Kidney glomerular epithelial cell (primary cell): ENCODE data around the gene RHOG.

ENCODE experiments used
- DNase-seq: peaks from one replicate; lab custom pipeline; 2025; lab: John Stamatoyannopoulos, UW

Gene RHOG

DNA sequence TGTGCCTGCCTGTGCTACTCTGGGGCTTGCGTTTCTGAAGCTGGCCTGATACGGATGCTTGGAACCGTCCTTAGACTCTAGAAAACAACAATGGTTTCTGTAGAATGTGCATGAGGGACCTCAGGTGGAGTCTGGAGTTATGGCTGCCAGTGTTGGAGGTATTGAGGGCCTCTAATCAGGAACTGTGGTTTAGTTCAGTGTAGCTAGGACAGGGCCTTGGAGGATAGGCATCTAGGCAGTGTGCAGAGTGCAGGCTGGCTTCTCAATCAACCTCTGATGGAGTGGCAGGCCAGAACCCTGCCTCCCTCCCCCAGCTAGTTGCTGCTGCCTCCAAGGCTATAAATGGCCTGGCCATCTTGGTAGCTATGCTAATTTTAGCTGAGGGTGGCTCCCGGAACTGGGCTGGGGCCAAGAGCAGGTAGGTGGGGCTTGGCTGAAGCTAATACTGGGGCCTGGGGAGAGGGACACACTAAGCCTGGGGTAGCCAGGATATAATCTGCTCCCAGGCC is 18.7 kb upstream of the RHOG start:
- no peak for DNase-seq

DNA sequence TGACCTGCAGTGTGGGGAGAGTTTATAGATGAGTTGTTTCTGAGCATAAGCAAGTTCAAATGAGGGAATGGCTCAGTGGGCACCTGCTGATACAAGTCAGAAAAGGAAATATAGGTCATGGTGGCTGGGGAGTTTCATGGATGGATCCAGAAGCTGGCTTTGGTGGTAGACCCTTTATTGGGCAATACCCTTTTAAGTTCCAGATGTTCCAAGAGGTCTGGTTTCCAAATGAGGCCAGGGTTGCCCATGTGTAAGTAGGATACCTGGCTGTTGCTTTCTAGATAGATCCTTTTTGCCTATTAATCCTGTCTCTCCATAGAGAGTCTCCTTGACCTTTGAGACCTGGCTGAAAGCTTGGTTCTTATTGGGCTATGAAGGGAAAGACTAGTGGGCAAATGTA is 16.9 kb upstream of the RHOG start:
- no peak for DNase-seq

DNA sequence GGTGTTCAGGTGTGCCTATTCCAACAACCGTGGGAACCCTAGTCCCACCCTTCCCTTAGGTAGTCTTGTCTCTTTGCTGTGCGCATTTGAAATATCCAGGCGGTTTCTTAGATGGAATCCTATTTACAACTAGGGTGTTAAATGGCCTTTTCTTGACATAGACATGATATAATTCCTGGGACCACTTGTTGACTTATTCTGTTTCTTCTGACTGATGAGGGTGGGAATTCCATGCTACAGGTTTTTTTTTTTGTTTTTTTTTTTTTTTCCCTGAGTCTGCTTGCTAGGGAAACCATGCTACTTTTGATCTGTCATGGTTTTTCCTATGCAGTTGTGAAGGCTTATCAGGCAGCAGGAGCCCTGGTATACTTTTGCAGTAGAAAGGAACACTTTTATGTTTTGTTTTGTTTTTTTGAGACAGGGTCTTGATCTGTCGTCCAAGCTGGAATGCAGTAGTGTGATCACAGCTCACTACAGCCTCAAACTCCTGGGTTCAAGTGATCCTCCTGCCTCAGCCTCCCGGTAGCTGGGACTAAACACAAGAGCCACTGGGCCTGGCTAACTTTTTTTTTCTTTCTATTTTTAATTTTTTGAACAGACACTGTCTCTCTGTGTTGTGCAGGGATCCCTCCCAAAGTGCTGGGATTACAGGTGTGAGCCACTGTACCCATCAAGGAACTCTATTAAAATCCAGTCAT is 16.2 kb upstream of the RHOG start:
- no peak for DNase-seq

DNA sequence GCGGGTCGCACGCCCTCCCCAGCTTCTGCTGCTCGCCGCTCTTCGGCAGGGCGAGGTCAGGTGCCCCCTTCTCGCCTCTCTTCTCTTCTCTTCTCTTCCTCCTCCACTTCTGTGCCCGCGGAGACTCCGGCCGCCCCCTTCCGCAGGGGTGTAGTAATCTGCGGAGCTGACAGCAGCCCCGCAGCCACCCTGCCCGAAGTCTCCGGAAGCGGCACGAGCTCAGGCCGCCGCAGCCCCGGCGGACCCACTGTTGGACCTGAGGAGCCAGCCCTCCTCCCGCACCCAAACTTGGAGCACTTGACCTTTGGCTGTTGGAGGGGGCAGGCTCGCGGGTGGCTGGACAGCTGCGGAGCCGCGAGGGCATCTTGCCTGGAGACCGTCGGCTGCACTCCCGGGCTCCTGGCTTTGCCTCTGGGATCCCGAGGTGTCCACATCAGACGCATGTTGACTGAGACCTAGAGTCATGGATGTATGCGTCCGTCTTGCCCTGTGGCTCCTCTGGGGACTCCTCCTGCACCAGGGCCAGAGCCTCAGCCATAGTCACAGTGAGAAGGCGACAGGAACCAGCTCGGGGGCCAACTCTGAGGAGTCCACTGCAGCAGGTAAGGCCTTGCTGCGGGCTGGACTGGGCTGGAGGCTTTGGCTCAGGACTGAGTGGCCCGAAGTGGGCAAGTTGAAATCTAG is 15.2 kb upstream of the RHOG start:
- no peak for DNase-seq

DNA sequence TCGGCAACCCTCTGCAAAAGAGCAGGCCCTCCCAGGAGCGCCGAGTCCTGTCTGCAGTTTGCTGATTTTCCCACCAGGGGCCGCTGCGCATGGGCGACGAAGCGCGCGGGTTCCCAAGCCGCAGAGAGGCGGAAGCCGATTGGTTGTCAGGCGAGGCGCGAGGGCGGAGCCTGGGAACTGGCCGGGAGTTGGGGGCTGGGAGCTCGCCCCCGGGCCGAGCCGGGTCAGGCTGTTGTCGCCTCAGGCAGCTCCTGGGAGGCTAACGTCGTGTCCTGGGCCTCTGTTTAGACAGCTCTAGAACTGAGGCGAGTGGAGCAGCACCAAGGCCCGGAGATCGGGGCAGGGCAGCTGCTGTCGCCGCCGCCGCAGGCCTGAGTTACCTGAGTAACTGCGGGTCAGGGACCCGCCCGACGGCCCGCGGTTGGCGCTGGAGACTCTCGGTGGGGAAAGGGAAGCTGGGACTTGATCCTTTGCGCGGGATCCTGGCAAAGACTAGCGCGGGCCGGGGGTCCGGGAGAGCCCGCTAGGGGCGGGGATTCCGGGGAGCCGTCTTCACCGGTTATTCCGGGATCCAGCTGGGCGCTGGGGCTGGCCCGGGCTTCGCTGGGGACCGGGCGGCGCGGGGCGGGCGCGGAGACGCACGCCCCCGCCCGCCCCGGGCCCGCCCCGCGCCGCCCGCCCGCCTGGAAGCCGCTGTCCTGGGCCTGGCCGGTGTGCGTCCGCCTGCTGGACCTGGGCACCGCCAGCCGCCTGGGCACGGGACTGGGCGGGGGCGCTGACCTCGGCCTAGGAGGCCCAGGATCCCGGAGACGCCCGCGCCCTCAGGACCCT is 14.4 kb upstream of the RHOG start, which contains the start of gene STIM1:
STIM1 (plus strand) TSS at position 688 of the 831 bp plus-strand sequence. CDS start 607 bp downstream, outside the sequence.
- peak; percentile 88 for DNase-seq

DNA sequence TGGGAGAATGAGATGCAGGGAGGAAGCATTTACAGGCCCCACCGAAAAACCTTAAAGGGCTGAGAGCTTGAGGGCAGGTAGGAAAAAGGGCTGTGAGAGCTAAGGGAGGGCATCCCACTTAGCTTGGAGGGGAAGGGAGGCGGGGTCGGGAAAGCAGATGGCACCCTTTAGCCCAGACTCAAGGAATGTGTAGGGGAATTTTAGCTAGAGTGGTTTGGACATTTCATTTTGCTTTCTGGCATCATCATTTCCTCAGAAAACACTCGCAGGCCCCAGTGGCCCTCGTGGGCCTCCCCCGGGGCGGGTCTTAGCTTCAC is 13.9 kb upstream of the RHOG start:
- DNase-seq = no peak

DNA sequence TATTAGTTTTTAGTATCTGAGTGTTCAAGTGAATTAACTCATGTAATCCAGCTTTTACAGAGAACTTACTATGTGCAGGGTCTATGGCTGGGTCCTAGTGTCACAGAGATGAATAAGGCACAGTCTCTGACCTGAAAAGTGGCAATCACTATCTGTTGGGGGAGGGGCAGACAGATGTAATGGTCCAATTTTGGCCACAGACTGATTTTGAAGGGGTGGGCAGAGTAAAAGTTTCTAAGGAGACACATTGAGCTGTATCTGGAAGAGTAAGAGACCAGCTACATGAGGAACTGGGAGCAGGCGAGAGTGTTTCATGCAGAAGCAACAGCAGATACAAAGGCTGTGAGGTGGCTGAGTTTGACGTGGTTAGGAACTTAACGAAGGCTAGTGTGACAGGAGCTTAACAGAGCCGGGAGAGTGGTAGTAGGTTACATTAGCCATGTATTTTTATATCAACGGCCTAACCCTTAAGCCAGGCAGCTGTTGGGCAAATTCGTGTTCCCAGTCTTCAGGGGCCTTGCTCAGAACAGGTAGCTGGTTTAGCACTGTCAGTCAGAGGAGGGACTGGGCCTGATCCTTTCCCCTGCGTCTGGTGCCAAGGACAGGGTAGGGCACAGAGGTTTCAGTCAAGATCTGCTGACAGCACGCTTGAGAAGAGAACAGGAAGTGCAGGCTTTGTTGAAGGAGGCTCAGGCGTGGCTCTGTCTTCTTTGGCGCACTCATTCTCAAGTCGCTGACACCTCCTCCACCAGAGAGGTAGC is 13.3 kb upstream of the RHOG start:
- DNase-seq = no peak

DNA sequence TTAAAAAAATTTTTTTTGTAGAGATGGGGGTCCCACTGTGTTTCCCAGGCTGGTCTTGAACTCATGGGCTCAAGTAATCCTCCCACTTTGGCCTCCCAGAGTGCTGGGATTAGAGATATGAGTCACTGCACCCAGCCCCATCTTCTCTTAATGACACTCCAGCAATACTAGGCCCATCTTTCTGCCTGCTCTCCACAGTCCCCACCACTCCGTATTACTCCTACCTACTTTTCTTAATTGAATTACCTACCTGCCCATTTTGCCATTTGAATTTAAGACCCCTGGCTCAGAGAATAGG is 12.7 kb upstream of the RHOG start:
- no peak for DNase-seq

DNA sequence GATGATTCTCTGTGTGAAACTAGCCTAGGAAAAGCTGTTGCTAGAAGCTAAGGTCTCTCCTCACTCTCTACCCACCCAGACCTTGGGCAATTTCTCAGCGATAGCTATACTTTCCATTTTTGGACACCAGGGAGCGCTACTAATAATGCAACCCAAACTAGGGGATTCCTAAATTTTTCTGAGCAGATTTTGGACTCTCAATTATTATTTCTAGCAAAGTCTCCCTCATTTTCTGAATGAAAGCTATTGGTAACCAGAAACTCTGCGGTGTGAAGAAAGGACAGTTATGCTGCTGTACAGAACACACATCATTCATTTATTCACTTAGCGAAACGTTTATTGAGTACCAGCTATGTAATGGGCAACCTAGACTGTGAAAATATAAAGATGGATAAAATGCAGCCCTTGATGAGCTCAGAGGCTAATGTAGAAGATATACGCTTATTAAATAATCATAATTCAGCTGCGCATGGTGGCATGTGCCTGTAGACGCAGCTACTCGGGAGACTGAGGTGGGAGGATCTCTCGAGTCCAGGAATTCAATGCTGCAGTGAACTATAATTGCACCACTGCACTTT is 8.6 kb upstream of the RHOG start:
- peak; percentile 33 for DNase-seq

DNA sequence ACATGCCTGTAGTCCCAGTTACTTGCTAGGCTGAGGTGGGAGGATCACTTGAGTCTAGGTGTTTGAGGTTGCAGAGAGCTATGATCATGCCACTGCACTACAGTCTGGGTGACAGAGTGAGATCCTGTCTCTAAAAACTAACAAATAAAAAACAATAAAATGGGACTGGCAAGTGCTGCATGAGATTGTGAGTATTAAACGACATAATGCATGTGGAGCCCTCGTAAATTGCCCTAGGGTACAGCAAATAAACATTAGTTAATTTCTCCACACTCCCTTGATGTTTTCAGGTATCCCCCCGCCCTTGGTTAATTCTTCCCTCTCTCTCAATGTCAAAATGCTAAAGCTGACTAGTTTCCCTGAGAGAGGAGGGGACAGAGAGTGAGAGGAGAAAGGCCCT is 4.9 kb upstream of the RHOG start:
- DNase-seq = no peak

DNA sequence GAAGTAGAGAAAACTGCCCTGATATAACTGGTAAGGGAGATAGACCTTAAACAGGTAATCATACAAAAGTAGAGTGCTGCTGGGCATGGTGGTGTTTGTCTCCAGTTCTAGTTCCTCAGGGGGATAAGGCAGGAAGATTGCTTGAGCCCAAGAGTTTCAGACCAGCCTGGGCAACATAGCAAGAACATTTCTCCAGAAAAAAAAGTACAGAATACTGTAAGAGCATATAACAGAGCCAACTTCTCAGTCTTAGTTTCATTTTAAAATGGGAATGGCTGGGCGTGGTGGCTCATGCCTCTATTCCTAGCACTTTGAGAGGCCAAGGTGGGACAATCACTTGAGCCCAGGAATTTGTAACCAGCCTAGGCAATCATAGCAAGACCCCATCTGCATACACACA is 4.5 kb upstream of the RHOG start:
- DNase-seq = no peak

DNA sequence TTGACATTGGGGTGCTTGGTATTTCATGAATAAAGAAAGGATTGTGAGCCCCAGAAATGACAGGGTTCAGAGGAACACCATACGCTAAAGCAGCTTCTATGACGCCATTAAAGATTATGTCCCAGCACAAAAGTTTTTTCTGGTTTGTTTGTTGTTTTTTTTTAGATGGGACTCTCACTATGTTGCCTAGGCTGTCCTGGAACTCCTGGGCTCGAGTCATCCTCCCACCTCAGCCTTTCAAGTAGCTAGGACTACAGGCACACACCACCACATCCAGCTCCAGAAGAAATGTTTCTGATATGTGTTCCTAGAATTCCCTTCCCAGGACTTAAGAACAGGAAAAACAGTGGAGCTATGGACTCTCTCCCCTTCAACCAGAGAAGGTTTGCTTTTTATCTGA is 2.6 kb upstream of the RHOG start:
- no peak for DNase-seq

DNA sequence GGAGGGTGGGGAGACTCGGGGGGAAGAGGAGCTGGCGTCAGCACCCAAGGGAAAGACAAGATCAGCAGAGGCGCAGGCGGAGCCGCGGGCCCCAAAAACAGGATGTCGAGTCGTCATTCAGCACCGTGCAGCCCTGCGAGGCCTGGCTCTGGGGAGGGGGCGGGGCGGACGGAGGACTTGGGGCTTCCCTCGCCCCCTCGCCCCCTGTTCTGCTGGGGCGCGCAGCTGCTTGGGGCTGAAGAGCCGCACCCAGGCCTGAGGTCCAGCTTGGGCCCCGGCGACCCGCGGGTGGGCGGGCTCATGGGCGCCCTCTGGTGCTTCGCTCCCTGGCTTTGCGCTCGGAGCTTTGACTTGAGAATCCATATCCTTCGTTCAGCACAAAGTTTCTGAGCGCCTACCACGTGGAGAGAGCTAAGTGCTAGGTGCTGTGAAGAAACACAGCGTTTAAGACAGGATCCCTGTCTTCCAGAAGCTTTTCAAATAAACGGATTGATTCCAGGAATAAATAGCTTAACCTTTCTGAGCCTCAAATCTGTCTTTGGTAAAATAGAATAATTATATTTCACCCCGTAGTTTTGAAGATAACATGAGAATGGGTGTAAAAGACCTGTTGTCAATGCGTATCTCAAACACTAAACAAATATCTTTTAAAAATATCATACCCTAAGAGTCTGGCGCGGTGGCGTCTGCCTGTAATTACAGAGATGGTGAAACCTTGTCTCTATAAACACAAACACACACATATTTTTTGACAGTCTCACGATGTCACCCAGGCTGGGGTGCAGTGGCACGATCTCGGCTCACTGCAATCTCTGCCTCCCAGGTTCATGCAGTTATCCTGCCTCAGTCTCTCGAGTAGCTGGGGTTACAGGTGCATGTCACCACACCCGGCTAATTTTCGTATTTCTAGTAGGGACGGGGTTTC is 929 bp upstream of the RHOG start:
- peak; percentile 83 for DNase-seq

DNA sequence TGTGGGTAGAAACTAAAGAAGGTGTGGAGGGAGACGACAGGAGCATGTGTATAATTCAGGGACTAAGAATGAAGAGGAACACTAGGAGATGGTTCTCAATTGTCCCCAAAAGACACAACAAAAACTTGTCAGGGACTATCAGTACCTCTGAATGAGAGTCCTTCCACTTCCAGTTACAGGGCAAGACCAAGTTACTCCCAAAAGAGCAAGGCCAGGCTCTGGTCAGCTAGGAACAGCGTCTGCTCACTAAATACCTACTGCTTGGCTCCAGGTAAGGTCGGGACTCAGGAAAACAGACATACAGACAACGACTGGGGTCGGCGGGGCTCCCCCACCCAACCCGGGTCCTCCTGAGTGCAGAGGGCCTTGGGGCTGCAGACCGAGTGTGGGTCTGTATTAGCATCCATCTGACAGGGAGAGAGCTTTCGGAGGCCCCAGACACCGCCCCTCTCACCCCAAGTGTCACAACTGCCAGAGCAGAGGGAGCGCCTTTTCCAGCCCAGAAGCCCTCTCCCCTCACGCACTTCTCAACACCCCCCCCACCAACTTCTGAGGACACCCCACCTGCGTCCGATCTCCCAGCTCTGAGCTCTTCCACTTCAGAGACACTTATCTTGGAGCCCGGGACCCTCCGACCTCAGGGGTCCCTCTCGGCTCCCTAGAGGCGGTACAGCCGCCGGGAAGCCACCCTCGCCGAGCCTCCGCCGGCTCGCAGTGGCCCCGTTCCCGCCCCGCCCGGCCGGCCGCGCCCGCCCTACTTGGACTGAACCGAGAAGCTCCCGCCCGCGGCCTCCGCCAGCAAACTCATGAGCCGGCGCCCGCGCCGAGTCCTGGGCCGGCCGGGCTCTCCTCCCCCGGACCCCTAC is 522 bp downstream of the RHOG start:
- DNase-seq = no peak

DNA sequence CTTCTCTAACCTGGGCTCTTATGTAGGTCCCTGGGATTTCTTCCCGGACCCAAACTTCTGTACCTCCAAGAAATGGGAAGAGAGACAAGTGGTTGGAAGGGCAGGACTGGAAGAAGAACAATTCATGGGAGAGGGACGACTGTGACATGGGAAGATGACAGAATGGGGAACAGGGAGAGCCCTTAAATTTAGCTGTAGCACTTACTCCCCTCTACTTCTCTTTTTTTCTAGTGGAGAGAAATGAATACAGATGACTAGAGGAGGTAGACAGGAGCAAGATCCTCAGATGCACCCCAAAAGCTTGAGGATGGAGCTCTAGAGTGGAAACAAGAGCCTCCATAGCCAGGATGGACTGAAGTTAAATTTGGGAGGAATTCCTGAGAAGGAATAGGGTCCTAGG is 2.3 kb downstream of the RHOG start:
- no peak for DNase-seq

DNA sequence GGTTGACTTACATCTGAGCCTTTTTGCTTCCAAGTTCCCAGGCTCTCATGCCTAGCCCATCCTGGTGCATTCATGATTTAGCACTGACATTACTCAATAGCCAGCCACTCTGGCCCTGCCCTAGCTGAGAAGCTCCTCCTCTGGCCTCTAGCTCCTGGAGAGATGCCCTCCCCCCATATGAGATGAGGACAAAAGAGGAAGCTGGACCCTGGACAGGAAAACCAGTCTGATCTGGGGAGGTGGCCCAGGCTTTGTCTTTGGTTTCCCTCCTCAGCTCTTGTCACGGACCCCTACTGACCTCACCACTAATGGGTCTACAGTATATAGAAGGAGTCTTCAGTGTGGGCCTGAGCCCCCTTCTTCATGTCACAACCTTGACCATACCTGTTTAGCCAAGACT is 3.0 kb downstream of the RHOG start:
- no peak for DNase-seq

DNA sequence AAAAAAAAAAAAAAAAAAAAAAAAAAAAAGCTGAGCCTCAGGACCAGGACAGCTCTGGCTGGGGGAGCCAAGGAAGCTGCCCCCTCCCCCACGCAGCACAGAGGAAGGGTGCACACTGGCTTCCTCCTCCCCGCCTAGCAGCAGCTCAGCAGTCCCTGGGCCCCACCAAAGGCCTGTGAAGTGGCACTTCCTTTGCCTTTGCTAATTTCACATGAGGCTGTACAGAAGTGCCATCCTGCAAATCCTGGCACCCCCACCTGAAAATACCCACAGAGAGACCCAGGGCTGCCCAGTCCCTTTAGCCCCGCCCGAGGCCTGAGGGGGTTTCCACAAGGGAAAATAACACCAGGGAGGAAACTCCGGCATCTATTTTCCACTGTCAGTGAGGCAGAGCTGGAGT is 3.9 kb downstream of the RHOG start:
- DNase-seq = no peak

DNA sequence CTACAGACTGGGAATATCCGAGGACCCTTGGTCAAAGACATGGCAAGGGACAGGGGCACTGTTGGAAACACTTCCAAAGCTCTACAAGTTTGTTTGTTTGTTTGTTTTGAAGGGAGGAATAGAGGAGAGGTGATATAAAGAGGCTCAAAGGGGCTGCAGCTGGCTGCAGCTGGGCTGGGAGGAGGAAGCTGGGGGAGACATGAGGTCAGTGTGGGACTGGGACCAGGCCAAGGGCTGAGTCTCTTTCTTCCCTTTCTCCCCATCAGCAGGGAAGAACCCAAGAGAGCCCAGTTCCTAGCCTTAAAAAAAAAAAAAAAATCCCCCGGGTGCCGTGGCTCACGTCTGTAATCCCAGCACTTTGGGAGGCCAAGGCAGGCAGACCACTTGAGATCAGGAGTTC is 5.0 kb downstream of the RHOG start:
- DNase-seq = no peak

DNA sequence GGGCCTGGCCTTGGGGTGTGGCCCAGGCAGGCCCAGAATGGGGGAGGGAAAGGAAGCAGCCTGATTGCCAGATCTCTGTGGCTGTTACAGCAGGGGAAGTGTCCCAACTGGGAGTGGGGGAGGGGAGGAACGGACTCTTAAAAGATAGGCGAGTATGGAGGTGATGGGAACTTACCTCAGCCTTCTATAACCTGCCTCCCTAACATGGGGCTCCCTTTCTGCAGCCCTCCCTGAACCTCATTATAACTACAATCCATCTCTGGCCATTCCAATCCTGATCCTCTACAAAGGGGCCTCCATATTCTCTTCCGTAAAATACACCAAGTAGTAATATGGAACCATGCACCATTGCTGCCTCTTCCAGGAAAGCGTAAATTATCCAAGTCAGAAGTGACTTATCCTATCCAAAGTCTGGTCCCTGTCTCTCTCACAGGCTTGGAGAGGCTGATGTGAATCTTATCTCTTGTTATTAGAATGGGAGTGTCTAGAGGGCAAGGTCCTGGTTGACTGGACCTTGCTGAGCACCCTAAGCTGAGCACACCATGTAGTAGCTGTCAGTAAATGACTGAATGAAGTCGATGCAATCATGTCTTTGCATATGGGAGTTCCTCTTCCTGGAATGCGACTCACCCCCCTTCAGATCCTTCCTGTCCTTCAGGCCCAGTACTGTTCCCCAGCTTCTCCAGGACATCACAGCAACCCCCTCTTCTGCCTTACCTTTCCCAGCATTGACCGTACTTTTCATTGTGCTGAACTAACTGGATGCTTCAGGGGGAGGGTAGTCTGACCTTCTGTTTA is 5.9 kb downstream of the RHOG start:
- no peak for DNase-seq
